IMR-90 (cell line): Measurements from ENCODE around the gene PDCD1. TPM values are rescaled to one million over a fixed set of nuclear protein-coding genes. Genes with fewer than 3 reads are reported as not detected.

ENCODE experiments used
- ATAC-seq: fragments of 200-7000 bp; cut with Tn5 transposase; 2 replicates; pipeline ENCODE4 v1.9.1; 2020; ENCODE audit warnings: low read depth, mild to moderate bottlenecking, moderate library complexity
- BruUV-seq: library from RNA; stranded (reverse); fragments of 400-500 nt; replicated peaks from 2 replicates; lab custom pipeline; 2021; lab: Mats Ljungman, UMichigan
- CTCF ChIA-PET: fragments of 300-600 bp; formaldehyde crosslinking; extraction: SDS; loops from one replicate; lab custom pipeline; 2021; ENCODE audit warnings: antibody characterized with exemption; lab: Yijun Ruan, JAX
- POLR2A ChIA-PET: fragments of 300-600 bp; sonication (Branson Sonifier 250); formaldehyde crosslinking; loops from one replicate; lab custom pipeline; 2022; ENCODE audit warnings: antibody characterized with exemption; ENCODE audit not compliant: unreplicated experiment; lab: Charles Lee
- DNase-seq: peaks from one replicate; pipeline ENCODE4 v3.0.0; 2013
- H2AFZ ChIP-seq: replicated peaks from 2 replicates; pipeline ENCODE3; 2013; ENCODE audit warnings: low read length, mild to moderate bottlenecking; ENCODE audit not compliant: poor library complexity
- H2AK5ac ChIP-seq: 2 replicates; pipeline ENCODE4 v1.6.1; 2013; ENCODE audit warnings: low read depth, low read length, inconsistent platforms
- H2AK9ac ChIP-seq: replicated peaks from 2 replicates; pipeline ENCODE3; 2013; ENCODE audit warnings: mild to moderate bottlenecking, low read depth, low read length, moderate library complexity; ENCODE audit not compliant: poor library complexity
- H2BK120ac ChIP-seq: 2 replicates; pipeline ENCODE4 v1.6.1; 2013; ENCODE audit warnings: low read depth, low read length, inconsistent platforms
- H2BK15ac ChIP-seq: 3 replicates; pipeline ENCODE4 v1.6.1; 2013; ENCODE audit warnings: low read depth, low read length, inconsistent platforms
- H2BK20ac ChIP-seq: 2 replicates; pipeline ENCODE4 v1.6.1; 2013; ENCODE audit warnings: low read depth, mild to moderate bottlenecking, inconsistent platforms, low read length, moderate library complexity
- H2BK5ac ChIP-seq: 2 replicates; pipeline ENCODE4 v1.6.1; 2013; ENCODE audit warnings: mild to moderate bottlenecking, low read depth, low read length, inconsistent platforms; ENCODE audit not compliant: poor library complexity, severe bottlenecking
- H3K14ac ChIP-seq: replicated peaks from 2 replicates; pipeline ENCODE4 v1.6.1; 2013; ENCODE audit warnings: low read depth, low read length, inconsistent platforms
- H3K18ac ChIP-seq: 2 replicates; pipeline ENCODE4 v1.6.1; 2013; ENCODE audit warnings: low read depth, low read length, control low read depth
- H3K23ac ChIP-seq: 2 replicates; pipeline ENCODE4 v1.6.1; 2013; ENCODE audit warnings: low read depth, low read length, inconsistent platforms
- H3K27ac ChIP-seq: 2 replicates; pipeline ENCODE4 v1.5.1; 2013; ENCODE audit warnings: mild to moderate bottlenecking, control low read depth, low read length; ENCODE audit not compliant: insufficient read depth
- H3K27me3 ChIP-seq: 2 replicates; pipeline ENCODE4 v1.6.1; 2013; ENCODE audit warnings: low read length; ENCODE audit not compliant: control insufficient read depth, insufficient read depth
- H3K36me3 ChIP-seq: 2 replicates; pipeline ENCODE4 v1.6.1; 2013; ENCODE audit warnings: low read length, mixed read lengths; ENCODE audit not compliant: control insufficient read depth, insufficient read depth
- H3K4ac ChIP-seq: 2 replicates; pipeline ENCODE4 v1.6.1; 2013; ENCODE audit warnings: low read depth, low read length, inconsistent platforms
- H3K4me1 ChIP-seq: 2 replicates; pipeline ENCODE4 v1.6.1; 2013; ENCODE audit warnings: low read length, mixed read lengths; ENCODE audit not compliant: control insufficient read depth, insufficient read depth
- H3K4me2 ChIP-seq: 2 replicates; pipeline ENCODE4 v1.6.1; 2013; ENCODE audit warnings: low read depth, mild to moderate bottlenecking, control low read depth, low read length, moderate library complexity
- H3K4me3 ChIP-seq: 2 replicates; pipeline ENCODE4 v1.5.1; 2013; ENCODE audit warnings: low read depth, mild to moderate bottlenecking, control low read depth, low read length, moderate library complexity; ENCODE audit not compliant: insufficient read depth
- H3K56ac ChIP-seq: 2 replicates; pipeline ENCODE4 v1.6.1; 2013; ENCODE audit warnings: low read length, inconsistent platforms; ENCODE audit not compliant: insufficient read depth; ENCODE audit errors: extremely low read depth
- H3K79me1 ChIP-seq, 2 experiments: 2 replicates each; pipeline ENCODE4 v1.6.1; 2013; ENCODE audit warnings: low read length in 2 of 2, inconsistent platforms in 1 of 2, low read depth in 1 of 2
- H3K9ac ChIP-seq: 2 replicates; pipeline ENCODE4 v1.6.1; 2013; ENCODE audit warnings: low read depth, low read length, control low read depth
- H3K9me1 ChIP-seq: 2 replicates; pipeline ENCODE4 v1.6.1; 2013; ENCODE audit warnings: low read length, inconsistent platforms; ENCODE audit not compliant: insufficient read depth
- H3K9me3 ChIP-seq: 2 replicates; pipeline ENCODE4 v1.6.1; 2013; ENCODE audit warnings: low read length; ENCODE audit not compliant: control insufficient read depth, insufficient read depth
- H4K20me1 ChIP-seq: 2 replicates; pipeline ENCODE4 v1.6.1; 2013; ENCODE audit warnings: low read length, inconsistent platforms; ENCODE audit not compliant: insufficient read depth
- H4K5ac ChIP-seq: 2 replicates; pipeline ENCODE4 v1.6.1; 2013; ENCODE audit warnings: mild to moderate bottlenecking, low read depth, low read length, control low read depth
- H4K8ac ChIP-seq, 2 experiments: 2 replicates each; pipeline ENCODE4 v1.6.1; 2013; ENCODE audit warnings: low read depth in 2 of 2, low read length in 2 of 2, control low read depth in 1 of 2, inconsistent platforms in 1 of 2
- H4K91ac ChIP-seq: 2 replicates; pipeline ENCODE4 v1.6.1; 2013; ENCODE audit warnings: low read depth, low read length, inconsistent platforms; ENCODE audit not compliant: insufficient read depth
- BHLHE40 ChIP-seq: fragments of 150-350 bp; IDR thresholded peaks from 2 replicates; pipeline ENCODE4 v1.6.1; 2016; ENCODE audit warnings: mild to moderate bottlenecking, low read depth, low read length
- CEBPB ChIP-seq: IDR thresholded peaks from 2 replicates; pipeline ENCODE4 v1.6.1; 2012; ENCODE audit warnings: low read depth, low read length, improper control_type of control experiment
- CHD1 ChIP-seq: IDR thresholded peaks from 2 replicates; pipeline ENCODE4 v1.6.1; 2012; ENCODE audit warnings: low read depth, low read length, improper control_type of control experiment
- FOS ChIP-seq: fragments of 150-350 bp; IDR thresholded peaks from 2 replicates; pipeline ENCODE4 v1.6.1; 2016; ENCODE audit warnings: low read depth, low read length
- MAFK ChIP-seq: IDR thresholded peaks from 2 replicates; pipeline ENCODE4 v1.6.1; 2012; ENCODE audit warnings: low read depth, low read length, improper control_type of control experiment
- MAZ ChIP-seq: IDR thresholded peaks from 2 replicates; pipeline ENCODE4 v1.6.1; 2012; ENCODE audit warnings: low read depth, mild to moderate bottlenecking, low read length, improper control_type of control experiment, moderate library complexity, borderline replicate concordance
- MXI1 ChIP-seq: IDR thresholded peaks from 2 replicates; pipeline ENCODE4 v1.6.1; 2012; ENCODE audit warnings: low read depth, mild to moderate bottlenecking, low read length, moderate library complexity, borderline replicate concordance
- NFE2L2 ChIP-seq: fragments of 150-350 bp; IDR thresholded peaks from 2 replicates; pipeline ENCODE4 v1.6.1; 2016; ENCODE audit warnings: low read depth, mild to moderate bottlenecking, low read length
- POLR2A ChIP-seq: IDR thresholded peaks from 2 replicates; pipeline ENCODE4 v1.6.1; 2012; ENCODE audit warnings: mild to moderate bottlenecking, low read depth, low read length
- RAD21 ChIP-seq: IDR thresholded peaks from 2 replicates; pipeline ENCODE4 v1.6.1; 2012; ENCODE audit warnings: low read length, improper control_type of control experiment
- RCOR1 ChIP-seq: IDR thresholded peaks from 2 replicates; pipeline ENCODE4 v1.6.1; 2012; ENCODE audit warnings: mild to moderate bottlenecking, low read length, improper control_type of control experiment; ENCODE audit not compliant: insufficient replicate concordance
- RFX5 ChIP-seq: IDR thresholded peaks from 2 replicates; pipeline ENCODE4 v1.8.0; 2012; ENCODE audit warnings: low read depth, mild to moderate bottlenecking, low read length, moderate library complexity
- SMC3 ChIP-seq: fragments of 150-350 bp; IDR thresholded peaks from 2 replicates; pipeline ENCODE4 v1.6.1; 2016; ENCODE audit warnings: low read depth, mild to moderate bottlenecking, antibody characterized with exemption, low read length, moderate library complexity
- WGBS, 2 experiments: methylation state at CpG; one replicate each; pipeline versions ENCODE4 v1.1.5 to v1.1.7; 2013; ENCODE audit warnings: missing lambda C conversion rate in 2 of 2; ENCODE audit not compliant: insufficient read length in 1 of 2; ENCODE audit errors: extremely low coverage in 2 of 2; 5-methylcytosine and 5-hydroxymethylcytosine counted together
- dilution Hi-C: fragments of 300-500 bp; cut with HindIII; formaldehyde crosslinking; loops from one replicate; pipeline ENCODE4 v1.14.3; 2018; ENCODE audit warnings: low sequenced_read_pairs; ENCODE audit not compliant: unreplicated experiment
- in situ Hi-C: fragments of 300-500 bp; cut with MboI; formaldehyde crosslinking; loops from 3 replicates; pipeline ENCODE4 v1.14.3; 2019; ENCODE audit warnings: low sequenced_read_pairs, inconsistent platforms, mixed read lengths
- intact Hi-C: fragments of 100-400 bp; cut with micrococcal nuclease; formaldehyde crosslinking; loops from 2 replicates; pipeline ENCODE4 v1.10.0; 2022
- polyA plus RNA-seq, 3 experiments: library from polyadenylated mRNA; depleted of rRNA; stranded (reverse); fragments of >200 nt; gene quantifications; 2 replicates each; pipeline ENCODE4 v1.2.3, GENCODE V29; 2012; ENCODE audit warnings: low replicate concordance in 1 of 3
- total RNA-seq: library from RNA; depleted of rRNA; stranded (reverse); fragments of >200 nt; gene quantifications from 2 replicates; pipeline ENCODE4 v1.2.3, GENCODE V29; 2012
- TF ChIP-seq, protein P1 (sequence below): conservative IDR thresholded peaks from 2 replicates; pipeline ENCODE4 v1.5.1; 2012; ENCODE audit warnings: mild to moderate bottlenecking, low read depth, low read length, improper control_type of control experiment
- TF ChIP-seq, protein P2 (sequence below): fragments of 150-350 bp; IDR thresholded peaks from 2 replicates; pipeline ENCODE4 v1.6.1; 2016; ENCODE audit warnings: low read depth, mild to moderate bottlenecking, low read length, moderate library complexity, borderline replicate concordance
- TF ChIP-seq, protein P3 (sequence below): fragments of 150-350 bp; IDR thresholded peaks from 2 replicates; pipeline ENCODE4 v1.6.1; 2017; ENCODE audit warnings: mild to moderate bottlenecking, antibody characterized with exemption, low read length, low read depth

Gene PDCD1
- total and polyA plus RNA-seq, 2 of the 4 experiments (the other 2 are of a cell fraction) = not detected

DNA sequence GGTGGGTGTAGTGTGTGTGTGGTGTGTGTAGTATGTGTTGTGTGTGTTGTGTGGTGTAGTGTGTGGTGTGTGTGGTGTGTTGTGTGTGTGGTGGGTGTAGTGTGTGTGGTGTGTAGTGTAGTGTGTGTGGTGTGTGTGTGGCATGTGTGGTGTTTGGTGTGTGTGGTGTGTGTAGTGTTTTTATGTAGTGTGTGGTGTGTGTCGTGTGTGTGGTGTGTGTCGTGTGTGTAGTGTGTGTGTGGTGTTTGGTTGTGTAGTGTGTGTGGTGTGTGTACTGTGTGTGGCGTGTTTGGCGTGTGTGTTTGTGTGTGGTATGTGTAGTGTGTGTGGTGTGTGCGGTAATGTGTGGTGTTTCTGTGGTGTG is 6.1 kb upstream of the PDCD1 start:
- Histone ChIP-seq H2BK15ac (no peak overlapping the region), H2AK5ac (no peak overlapping the region; the same call in 1 of the 2 replicates), H3K79me1 (no peaks in the 10 kb centered on the region), H3K4ac (no peak overlapping the region), H3K14ac (peak overlapping the region; percentile 45; the same call in 1 of the 2 replicates), H3K27ac (no peak overlapping the region), H2BK5ac (peak overlapping the region; percentile 96), H2BK20ac (no peak overlapping the region), H3K9me1 (peaks cover 19% of the 10 kb centered on the region), H2BK120ac (no peak overlapping the region), H3K4me3 (no peak overlapping the region), H4K91ac (no peak overlapping the region), H4K5ac (no peak overlapping the region), H3K9ac (no peak overlapping the region), H3K4me1 (no peaks in the 10 kb centered on the region; the same call in 1 of the 2 replicates), H2AFZ (peak overlapping the region; percentile 14), H3K18ac (no peak overlapping the region), H3K56ac (no peak overlapping the region), H3K27me3 (peaks cover 41% of the 10 kb centered on the region), H3K9me3 (no peaks in the 10 kb centered on the region), H3K23ac (no peak overlapping the region), H2AK9ac (no peak overlapping the region), H4K20me1 (peaks cover 5% of the 10 kb centered on the region), H4K8ac (no peak overlapping the region), H3K4me2 (no peak overlapping the region), H3K36me3 (no peaks in the 10 kb centered on the region)
- ATAC-seq = no peak
- in situ Hi-C loops (no loop called here), dilution Hi-C loops (no loop called here), intact Hi-C loops (no loop called here)
- no peak for DNase-seq
- ChIA-PET POLR2A (no interaction called here), CTCF (no interaction called here)
- TF ChIP-seq RAD21 (no peak), RFX5 (no peak), BHLHE40 (no peak), MAFK (no peak), NFE2L2 (no peak), MAZ (no peak), FOS (no peak), RCOR1 (no peak), CEBPB (no peak), MXI1 (no peak), CHD1 (no peak), POLR2A (no peak), SMC3 (no peak)
- TF ChIP-seq, protein P1, sequence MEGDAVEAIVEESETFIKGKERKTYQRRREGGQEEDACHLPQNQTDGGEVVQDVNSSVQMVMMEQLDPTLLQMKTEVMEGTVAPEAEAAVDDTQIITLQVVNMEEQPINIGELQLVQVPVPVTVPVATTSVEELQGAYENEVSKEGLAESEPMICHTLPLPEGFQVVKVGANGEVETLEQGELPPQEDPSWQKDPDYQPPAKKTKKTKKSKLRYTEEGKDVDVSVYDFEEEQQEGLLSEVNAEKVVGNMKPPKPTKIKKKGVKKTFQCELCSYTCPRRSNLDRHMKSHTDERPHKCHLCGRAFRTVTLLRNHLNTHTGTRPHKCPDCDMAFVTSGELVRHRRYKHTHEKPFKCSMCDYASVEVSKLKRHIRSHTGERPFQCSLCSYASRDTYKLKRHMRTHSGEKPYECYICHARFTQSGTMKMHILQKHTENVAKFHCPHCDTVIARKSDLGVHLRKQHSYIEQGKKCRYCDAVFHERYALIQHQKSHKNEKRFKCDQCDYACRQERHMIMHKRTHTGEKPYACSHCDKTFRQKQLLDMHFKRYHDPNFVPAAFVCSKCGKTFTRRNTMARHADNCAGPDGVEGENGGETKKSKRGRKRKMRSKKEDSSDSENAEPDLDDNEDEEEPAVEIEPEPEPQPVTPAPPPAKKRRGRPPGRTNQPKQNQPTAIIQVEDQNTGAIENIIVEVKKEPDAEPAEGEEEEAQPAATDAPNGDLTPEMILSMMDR = no peak
- TF ChIP-seq, protein P2, sequence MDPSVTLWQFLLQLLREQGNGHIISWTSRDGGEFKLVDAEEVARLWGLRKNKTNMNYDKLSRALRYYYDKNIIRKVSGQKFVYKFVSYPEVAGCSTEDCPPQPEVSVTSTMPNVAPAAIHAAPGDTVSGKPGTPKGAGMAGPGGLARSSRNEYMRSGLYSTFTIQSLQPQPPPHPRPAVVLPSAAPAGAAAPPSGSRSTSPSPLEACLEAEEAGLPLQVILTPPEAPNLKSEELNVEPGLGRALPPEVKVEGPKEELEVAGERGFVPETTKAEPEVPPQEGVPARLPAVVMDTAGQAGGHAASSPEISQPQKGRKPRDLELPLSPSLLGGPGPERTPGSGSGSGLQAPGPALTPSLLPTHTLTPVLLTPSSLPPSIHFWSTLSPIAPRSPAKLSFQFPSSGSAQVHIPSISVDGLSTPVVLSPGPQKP = no peak
- TF ChIP-seq, protein P3, sequence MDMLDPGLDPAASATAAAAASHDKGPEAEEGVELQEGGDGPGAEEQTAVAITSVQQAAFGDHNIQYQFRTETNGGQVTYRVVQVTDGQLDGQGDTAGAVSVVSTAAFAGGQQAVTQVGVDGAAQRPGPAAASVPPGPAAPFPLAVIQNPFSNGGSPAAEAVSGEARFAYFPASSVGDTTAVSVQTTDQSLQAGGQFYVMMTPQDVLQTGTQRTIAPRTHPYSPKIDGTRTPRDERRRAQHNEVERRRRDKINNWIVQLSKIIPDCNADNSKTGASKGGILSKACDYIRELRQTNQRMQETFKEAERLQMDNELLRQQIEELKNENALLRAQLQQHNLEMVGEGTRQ = no peak
- 92 to 100% methylated on average over 1 to 5 of the region's 5 CpGs for WGBS, 2 experiments
- BruUV-seq = no TSS peak
